Measurements from ENCODE around the gene PTPRM.

DNA sequence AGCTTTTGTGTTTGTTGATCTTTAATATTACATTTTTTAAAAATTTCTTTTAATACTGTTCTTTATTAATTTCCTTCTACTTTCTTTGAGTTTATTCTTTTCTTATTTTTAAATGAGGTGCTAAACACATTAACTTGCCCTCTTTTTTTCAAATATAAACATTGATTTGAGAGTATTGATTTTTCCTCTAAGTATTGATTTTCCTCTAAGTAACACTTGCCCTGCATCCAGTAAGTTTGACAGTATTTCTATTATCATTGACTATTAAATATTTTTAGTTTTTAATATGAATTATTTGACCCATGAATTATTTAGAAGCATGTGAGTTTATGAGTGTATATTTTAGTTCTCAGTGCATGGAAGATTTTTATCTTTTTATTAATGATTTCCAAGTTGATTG is 705.1 kb downstream of the PTPRM start:
- no peak for TF ChIP-seq CTCF (IDR thresholded peaks at IDR 0.05)
- no peak for TF ChIP-seq POLR2A (IDR thresholded peaks at IDR 0.05)

Data from lower leg skin (tissue), 3 donors.